ENCODE results near the gene METTL17. TPM values are rescaled to one million over a fixed set of nuclear protein-coding genes. Genes with fewer than 3 reads are reported as not detected.
"Not testable (repeated sequence)": the region's sequence is repeated elsewhere in the genome, so short reads cannot be mapped to it uniquely, and the experiment has no call there.

The METTL17 gene
- polyA plus RNA-seq, 1 donor: 86.6 TPM

- Histone ChIP-seq H3K4me3 (ENCODE audit: low read length) (no peak overlapping the region), H3K36me3 (ENCODE audit: control insufficient read depth, insufficient read depth, low read length) (no peaks in the 10 kb centered on the region), H3K27me3 (ENCODE audit: control insufficient read depth, insufficient read depth, low read length) (no peaks in the 10 kb centered on the region), H3K9me3 (ENCODE audit: control insufficient read depth, low read depth, low read length) (no peaks in the 10 kb centered on the region), H3K4me1 (ENCODE audit: control insufficient read depth, insufficient read depth, low read length) (peaks cover 6% of the 10 kb centered on the region), H3K27ac (ENCODE audit: low read length) (no peak overlapping the region)
- 53% methylated on average over 2 of the region's 5 CpGs for WGBS (ENCODE audit: insufficient coverage, low lambda C conversion rate)
- no peak for DNase-seq
These were observed 42.7 kb downstream of the METTL17 start for GRCh38 chr14:21032326-21033132.

GRCh38 chr14:21033133-21033698 lies 43.4 kb downstream of the METTL17 start:
- 80% methylated on average over 1 of the region's 4 CpGs for WGBS (ENCODE audit: insufficient coverage, low lambda C conversion rate)
- Histone ChIP-seq H3K4me3 (ENCODE audit: low read length) (no peak overlapping the region), H3K36me3 (ENCODE audit: control insufficient read depth, insufficient read depth, low read length) (no peaks in the 10 kb centered on the region), H3K4me1 (ENCODE audit: control insufficient read depth, insufficient read depth, low read length) (peaks cover 13% of the 10 kb centered on the region), H3K27me3 (ENCODE audit: control insufficient read depth, insufficient read depth, low read length) (no peaks in the 10 kb centered on the region), H3K9me3 (ENCODE audit: control insufficient read depth, low read depth, low read length) (no peaks in the 10 kb centered on the region), H3K27ac (ENCODE audit: low read length) (no peak overlapping the region)
- DNase-seq: no peak

GRCh38 chr14:21034707-21035106 lies 44.9 kb downstream of the METTL17 start, which contains the start of gene RNASE13:
Gene RNASE13, minus strand, starts transcription at chr14:21034807. Its CDS starts 519 bp downstream, at chr14:21034288.
- no CpG with 5 or more reads among the region's 5 CpGs for WGBS (ENCODE audit: insufficient coverage, low lambda C conversion rate)
- Histone ChIP-seq H3K36me3 (ENCODE audit: control insufficient read depth, insufficient read depth, low read length) (no peaks in the 10 kb centered on the region), H3K9me3 (ENCODE audit: control insufficient read depth, low read depth, low read length) (no peaks in the 10 kb centered on the region), H3K4me1 (ENCODE audit: control insufficient read depth, insufficient read depth, low read length) (peaks cover 28% of the 10 kb centered on the region), H3K4me3 (ENCODE audit: low read length) (no peak within 1 kb of the TSS), H3K27me3 (ENCODE audit: control insufficient read depth, insufficient read depth, low read length) (no peaks in the 10 kb centered on the region), H3K27ac (ENCODE audit: low read length) (no peak within 1 kb of the TSS)
- DNase-seq: no peak

- H3K4me1 ChIP-seq (ENCODE audit: control insufficient read depth, insufficient read depth, low read length): peaks cover 31% of the 10 kb centered on the region
- DNase-seq: no peak
- no peak overlapping the region for H3K27ac ChIP-seq (ENCODE audit: low read length)
- no peaks in the 10 kb centered on the region for H3K9me3 ChIP-seq (ENCODE audit: control insufficient read depth, low read depth, low read length)
- H3K4me3 ChIP-seq (ENCODE audit: low read length): no peak overlapping the region
- H3K36me3 ChIP-seq (ENCODE audit: control insufficient read depth, insufficient read depth, low read length): no peaks in the 10 kb centered on the region
- 100% methylated on average over 1 of the region's 7 CpGs for WGBS (ENCODE audit: insufficient coverage, low lambda C conversion rate)
- H3K27me3 ChIP-seq (ENCODE audit: control insufficient read depth, insufficient read depth, low read length): no peaks in the 10 kb centered on the region
These were observed 47.0 kb downstream of the METTL17 start for GRCh38 chr14:21036751-21037150.

- H3K36me3 ChIP-seq (ENCODE audit: control insufficient read depth, insufficient read depth, low read length): no peaks in the 10 kb centered on the region
- peaks cover 31% of the 10 kb centered on the region for H3K4me1 ChIP-seq (ENCODE audit: control insufficient read depth, insufficient read depth, low read length)
- H3K27me3 ChIP-seq (ENCODE audit: control insufficient read depth, insufficient read depth, low read length): no peaks in the 10 kb centered on the region
- H3K4me3 ChIP-seq (ENCODE audit: low read length): no peak overlapping the region
- no CpG with 5 or more reads among the region's 3 CpGs for WGBS (ENCODE audit: insufficient coverage, low lambda C conversion rate)
- H3K9me3 ChIP-seq (ENCODE audit: control insufficient read depth, low read depth, low read length): no peaks in the 10 kb centered on the region
- no peak for DNase-seq
- no peak overlapping the region for H3K27ac ChIP-seq (ENCODE audit: low read length)
These were observed 47.4 kb downstream of the METTL17 start for GRCh38 chr14:21037156-21037555.

- WGBS (ENCODE audit: insufficient coverage, low lambda C conversion rate): 13% methylated on average over 1 of the region's 10 CpGs
- no peaks in the 10 kb centered on the region for H3K9me3 ChIP-seq (ENCODE audit: control insufficient read depth, low read depth, low read length)
- peak; percentile 72 to 87 for DNase-seq
- H3K4me1 ChIP-seq (ENCODE audit: control insufficient read depth, insufficient read depth, low read length): peaks cover 37% of the 10 kb centered on the region
- peak overlapping the region; percentile 48 for H3K27ac ChIP-seq (ENCODE audit: low read length)
- no peak overlapping the region for H3K4me3 ChIP-seq (ENCODE audit: low read length)
- no peaks in the 10 kb centered on the region for H3K27me3 ChIP-seq (ENCODE audit: control insufficient read depth, insufficient read depth, low read length)
- no peaks in the 10 kb centered on the region for H3K36me3 ChIP-seq (ENCODE audit: control insufficient read depth, insufficient read depth, low read length)
These were observed 49.0 kb downstream of the METTL17 start for GRCh38 chr14:21038441-21039422.

GRCh38 chr14:21039585-21040369 lies 50.0 kb downstream of the METTL17 start:
- Histone ChIP-seq H3K36me3 (ENCODE audit: control insufficient read depth, insufficient read depth, low read length) (no peaks in the 10 kb centered on the region), H3K4me1 (ENCODE audit: control insufficient read depth, insufficient read depth, low read length) (peaks cover 40% of the 10 kb centered on the region), H3K4me3 (ENCODE audit: low read length) (no peak overlapping the region), H3K27me3 (ENCODE audit: control insufficient read depth, insufficient read depth, low read length) (no peaks in the 10 kb centered on the region), H3K27ac (ENCODE audit: low read length) (peak overlapping the region; percentile 48), H3K9me3 (ENCODE audit: control insufficient read depth, low read depth, low read length) (no peaks in the 10 kb centered on the region)
- 95% methylated on average over 3 of the region's 8 CpGs for WGBS (ENCODE audit: insufficient coverage, low lambda C conversion rate)
- peak; percentile 50 to 75 for DNase-seq

- Histone ChIP-seq H3K36me3 (ENCODE audit: control insufficient read depth, insufficient read depth, low read length) (no peaks in the 10 kb centered on the region), H3K27ac (ENCODE audit: low read length) (no peak overlapping the region), H3K27me3 (ENCODE audit: control insufficient read depth, insufficient read depth, low read length) (no peaks in the 10 kb centered on the region), H3K9me3 (ENCODE audit: control insufficient read depth, low read depth, low read length) (no peaks in the 10 kb centered on the region), H3K4me3 (ENCODE audit: low read length) (no peak overlapping the region), H3K4me1 (ENCODE audit: control insufficient read depth, insufficient read depth, low read length) (peaks cover 40% of the 10 kb centered on the region)
- no peak for DNase-seq
- WGBS (ENCODE audit: insufficient coverage, low lambda C conversion rate): 100% methylated on average over 3 of the region's 8 CpGs
These were observed 50.7 kb downstream of the METTL17 start for GRCh38 chr14:21040370-21040925.

GRCh38 chr14:21040941-21041340 lies 51.2 kb downstream of the METTL17 start:
- H3K27me3 ChIP-seq (ENCODE audit: control insufficient read depth, insufficient read depth, low read length); DNase-seq; H3K27ac ChIP-seq (ENCODE audit: low read length); H3K9me3 ChIP-seq (ENCODE audit: control insufficient read depth, low read depth, low read length); H3K4me3 ChIP-seq (ENCODE audit: low read length); H3K36me3 ChIP-seq (ENCODE audit: control insufficient read depth, insufficient read depth, low read length): not testable (repeated sequence)
- peaks cover 40% of the 10 kb centered on the region for H3K4me1 ChIP-seq (ENCODE audit: control insufficient read depth, insufficient read depth, low read length)
- no CpG with 5 or more reads among the region's 3 CpGs for WGBS (ENCODE audit: insufficient coverage, low lambda C conversion rate)

All from large intestine (tissue), 3 donors.